Mesenchymal stem cell (in vitro differentiated cells and primary cell): ENCODE data around the gene TMEM190.

Experiments used
- DNase-seq: peaks from one replicate; pipeline ENCODE4 v3.0.0-alpha.2; 2013
- H2AFZ ChIP-seq: one replicate; pipeline ENCODE4 v1.6.1; 2013; ENCODE audit warnings: low read depth, mild to moderate bottlenecking, control low read depth, inconsistent platforms, low read length, moderate library complexity
- H2AK5ac ChIP-seq: 2 replicates; pipeline ENCODE4 v1.6.1; 2013; ENCODE audit warnings: low read length, moderate library complexity, mild to moderate bottlenecking, inconsistent platforms; ENCODE audit not compliant: severe bottlenecking
- H2BK120ac ChIP-seq: one replicate; pipeline ENCODE4 v1.6.1; 2013; ENCODE audit warnings: low read depth, mild to moderate bottlenecking, inconsistent platforms, low read length, moderate library complexity
- H2BK12ac ChIP-seq, 2 experiments: one replicate each; pipeline ENCODE4 v1.6.1; 2013; ENCODE audit warnings: inconsistent platforms in 2 of 2, low read length in 2 of 2, mild to moderate bottlenecking in 2 of 2, moderate library complexity in 2 of 2, control low read depth in 1 of 2
- H2BK15ac ChIP-seq: one replicate; pipeline ENCODE4 v1.6.1; 2013; ENCODE audit warnings: mild to moderate bottlenecking, low read depth, inconsistent platforms; ENCODE audit not compliant: poor library complexity, severe bottlenecking
- H2BK5ac ChIP-seq: 2 replicates; pipeline ENCODE4 v1.6.1; 2013; ENCODE audit warnings: low read depth, mild to moderate bottlenecking, low read length, control low read depth, inconsistent platforms; ENCODE audit not compliant: poor library complexity, severe bottlenecking
- H3K14ac ChIP-seq, 2 experiments: one replicate each; pipeline ENCODE4 v1.6.1; 2013; ENCODE audit warnings: inconsistent platforms in 2 of 2, low read length in 2 of 2, control low read depth in 1 of 2, mild to moderate bottlenecking in 1 of 2, moderate library complexity in 1 of 2
- H3K18ac ChIP-seq, 2 experiments: one replicate each; pipeline ENCODE4 v1.6.1; 2013; ENCODE audit warnings: inconsistent platforms in 2 of 2, low read length in 2 of 2, control low read depth in 1 of 2, low read depth in 1 of 2, mild to moderate bottlenecking in 1 of 2
- H3K23ac ChIP-seq, 2 experiments: one replicate each; pipeline ENCODE4 v1.6.1; 2013; ENCODE audit warnings: inconsistent platforms in 2 of 2, low read length in 2 of 2, mild to moderate bottlenecking in 2 of 2, moderate library complexity in 2 of 2, control low read depth in 1 of 2
- H3K27ac ChIP-seq: 2 replicates; pipeline ENCODE4 v1.5.1; 2013; ENCODE audit warnings: mild to moderate bottlenecking, moderate library complexity, low read length, control low read depth, inconsistent platforms; ENCODE audit not compliant: poor library complexity, severe bottlenecking
- H3K27me3 ChIP-seq, 2 experiments: 2 replicates each; pipeline versions ENCODE4 v1.6.1 to v1.7.0; 2013; ENCODE audit warnings: low read length in 2 of 2, mild to moderate bottlenecking in 2 of 2, moderate library complexity in 2 of 2, control low read depth in 1 of 2, inconsistent platforms in 1 of 2; ENCODE audit not compliant: control insufficient read depth in 1 of 2, insufficient read depth in 1 of 2
- H3K36me3 ChIP-seq, 2 experiments: 2 replicates each; pipeline versions ENCODE4 v1.6.1 to v1.7.0; 2013; ENCODE audit warnings: low read length in 2 of 2, control low read depth in 1 of 2, inconsistent platforms in 1 of 2, low read depth in 1 of 2, mild to moderate bottlenecking in 1 of 2; ENCODE audit not compliant: insufficient read depth in 2 of 2, control insufficient read depth in 1 of 2
- H3K4ac ChIP-seq, 2 experiments: one replicate each; pipeline ENCODE4 v1.6.1; 2013; ENCODE audit warnings: inconsistent platforms in 2 of 2, low read length in 2 of 2, mild to moderate bottlenecking in 2 of 2, moderate library complexity in 2 of 2, control low read depth in 1 of 2, low read depth in 1 of 2
- H3K4me1 ChIP-seq: 2 replicates; pipeline ENCODE4 v1.6.1; 2013; ENCODE audit warnings: low read depth, low read length, control low read depth; ENCODE audit not compliant: control insufficient read depth, insufficient read depth
- H3K4me2 ChIP-seq: 2 replicates; pipeline ENCODE4 v1.6.1; 2013; ENCODE audit warnings: low read length, mild to moderate bottlenecking, inconsistent platforms; ENCODE audit not compliant: poor library complexity, severe bottlenecking
- H3K4me3 ChIP-seq, 2 experiments: 2 replicates each; pipeline versions ENCODE4 v1.5.1 to v1.7.0; 2013; ENCODE audit warnings: low read length in 2 of 2, mild to moderate bottlenecking in 2 of 2, control low read depth in 1 of 2, low read depth in 1 of 2; ENCODE audit not compliant: insufficient read depth in 1 of 2
- H3K79me1 ChIP-seq: replicated peaks from 2 replicates; pipeline ENCODE4 v1.6.1; 2013; ENCODE audit warnings: mild to moderate bottlenecking, control low read depth, low read length, inconsistent platforms; ENCODE audit not compliant: poor library complexity, severe bottlenecking
- H3K9ac ChIP-seq: 2 replicates; pipeline ENCODE4 v1.7.0; 2013; ENCODE audit warnings: mild to moderate bottlenecking, low read length, moderate library complexity
- H3K9me3 ChIP-seq: 2 replicates; pipeline ENCODE4 v1.7.0; 2013; ENCODE audit warnings: mild to moderate bottlenecking, low read length; ENCODE audit not compliant: control insufficient read depth
- H4K8ac ChIP-seq: one replicate; pipeline ENCODE4 v1.6.1; 2013; ENCODE audit warnings: inconsistent platforms, mild to moderate bottlenecking, low read length, moderate library complexity
- H4K91ac ChIP-seq: one replicate; pipeline ENCODE4 v1.6.1; 2013; ENCODE audit warnings: mild to moderate bottlenecking, low read length, inconsistent platforms
- WGBS: methylation state at CpG from one replicate; pipeline ENCODE4 v1.1.7; 2013; ENCODE audit warnings: mixed read lengths; 5-methylcytosine and 5-hydroxymethylcytosine counted together

Gene TMEM190

GRCh38 chr19:55382522-55383054 lies 6.0 kb downstream of the TMEM190 start:
- Histone ChIP-seq H4K91ac (no peak overlapping the region), H2BK5ac (no peak overlapping the region), H3K27ac (no peak overlapping the region), H3K4me1 (peaks cover 26% of the 10 kb centered on the region), H3K14ac (no peak overlapping the region), H2BK12ac (no peak overlapping the region), H3K79me1 (peaks cover 8% of the 10 kb centered on the region), H3K4me3 (no peak overlapping the region), H2BK15ac (no peak overlapping the region), H2AK5ac (no peak overlapping the region), H3K4ac (no peak overlapping the region), H3K36me3 (peaks cover 9% of the 10 kb centered on the region in 2 experiments), H3K27me3 (peaks cover 0 to 12% of the 10 kb centered on the region in 2 experiments), H4K8ac (no peak overlapping the region), H2BK120ac (no peak overlapping the region), H3K4me2 (no peak overlapping the region), H3K18ac (no peak overlapping the region), H3K9ac (no peak overlapping the region), H2AFZ (no peak overlapping the region), H3K9me3 (no peaks in the 10 kb centered on the region), H3K23ac (no peak overlapping the region)
- 100% methylated on average over 3 of the region's 3 CpGs for WGBS
- DNase-seq: no peak

DNA sequence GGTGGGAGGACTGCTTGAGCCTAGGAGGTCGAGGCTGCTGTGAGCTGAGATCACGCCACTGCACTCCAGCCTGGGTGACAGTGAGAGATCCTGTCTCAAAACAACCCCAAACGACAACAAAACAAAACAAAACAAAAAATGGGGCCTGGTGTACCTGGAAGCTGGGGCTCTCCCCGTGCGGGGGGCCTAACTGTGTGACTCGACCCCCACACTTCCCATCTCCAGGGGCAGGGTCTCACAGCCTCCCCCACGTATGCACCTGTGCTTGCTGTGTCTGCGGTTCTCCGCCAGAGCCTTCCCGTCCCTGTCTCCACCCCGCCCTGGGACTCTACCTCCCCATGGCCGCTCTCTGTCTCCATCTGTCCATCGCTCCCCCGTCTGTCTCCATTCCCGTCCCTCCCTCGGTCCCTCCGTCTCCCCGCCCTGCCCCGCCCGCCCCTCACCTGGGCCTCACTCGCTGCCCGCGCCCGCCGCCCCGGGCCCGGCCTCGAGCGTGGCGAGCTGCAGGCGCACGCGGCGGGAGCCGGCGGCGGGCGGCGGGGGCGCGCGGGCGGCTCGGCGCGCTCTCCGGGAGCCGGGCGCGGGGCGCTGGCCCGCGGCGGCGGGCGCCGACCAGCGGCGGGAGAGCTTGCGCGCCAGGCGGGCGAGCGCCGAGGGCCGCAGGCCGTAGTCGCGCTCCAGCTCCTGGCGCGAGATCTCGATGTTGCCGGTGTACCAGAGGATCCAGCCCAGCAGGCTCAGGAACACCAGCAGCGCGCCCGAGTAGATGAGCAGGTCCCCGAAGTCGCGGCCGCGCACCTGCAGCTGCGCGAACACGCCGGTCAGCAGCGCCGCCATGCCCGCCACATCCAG lies 6.9 kb downstream of the TMEM190 start:
- H2BK120ac ChIP-seq: no peak overlapping the region
- H4K8ac ChIP-seq: peak overlapping the region; percentile 92
- DNase-seq: peak; percentile 75
- WGBS: 16% methylated on average over 28 of the region's 88 CpGs
- H3K9me3 ChIP-seq: no peaks in the 10 kb centered on the region
- peak overlapping the region; percentile 66 for H2AFZ ChIP-seq
- peaks cover 8% of the 10 kb centered on the region for H3K79me1 ChIP-seq
- H3K18ac ChIP-seq: peak overlapping the region; percentile 61 to 74
- H3K36me3 ChIP-seq: peaks cover 18% of the 10 kb centered on the region in 2 experiments
- H4K91ac ChIP-seq: peak overlapping the region; percentile 52
- H3K4me3 ChIP-seq: peak overlapping the region; percentile 58 to 98
- H3K4me2 ChIP-seq: peak overlapping the region; percentile 76
- no peak overlapping the region for H3K23ac ChIP-seq
- H3K14ac ChIP-seq: no peak overlapping the region
- peak overlapping the region; percentile 60 for H3K9ac ChIP-seq
- H3K4ac ChIP-seq: peak overlapping the region; percentile 47 to 76
- no peak overlapping the region for H2BK12ac ChIP-seq
- H3K27ac ChIP-seq: no peak overlapping the region
- H3K4me1 ChIP-seq: peaks cover 31% of the 10 kb centered on the region
- no peak overlapping the region for H2BK15ac ChIP-seq
- H2AK5ac ChIP-seq: no peak overlapping the region
- peaks cover 0 to 8% of the 10 kb centered on the region in 2 experiments for H3K27me3 ChIP-seq
- no peak overlapping the region for H2BK5ac ChIP-seq

GRCh38 chr19:55384131-55384919 lies 7.7 kb downstream of the TMEM190 start, which contains the start of gene TMEM238:
TMEM238 (minus strand) TSS chr19:55384292; CDS start chr19:55384259, 33 bp downstream.
- peak within 1 kb of the TSS; percentile 53 for H3K27ac ChIP-seq
- H3K18ac ChIP-seq: peak within 1 kb of the TSS; percentile 61 to 74
- peak within 1 kb of the TSS; percentile 92 for H4K8ac ChIP-seq
- peak within 1 kb of the TSS; percentile 43 for H2AK5ac ChIP-seq
- no peaks in the 10 kb centered on the region for H3K9me3 ChIP-seq
- H3K79me1 ChIP-seq: peaks cover 8% of the 10 kb centered on the region
- peak within 1 kb of the TSS; percentile 24 for H2BK120ac ChIP-seq
- H3K36me3 ChIP-seq: peaks cover 26% of the 10 kb centered on the region in 2 experiments
- H3K4me2 ChIP-seq: peak within 1 kb of the TSS; percentile 76
- peak within 1 kb of the TSS; percentile 23 to 64 for H3K23ac ChIP-seq
- H3K4me1 ChIP-seq: peaks cover 39% of the 10 kb centered on the region
- 27% methylated on average over 55 of the region's 72 CpGs for WGBS
- H3K4ac ChIP-seq: peak within 1 kb of the TSS; percentile 76 to 89
- H2AFZ ChIP-seq: peak within 1 kb of the TSS; percentile 66
- DNase-seq: no peak
- H3K27me3 ChIP-seq: no peaks in the 10 kb centered on the region
- H2BK5ac ChIP-seq: no peak within 1 kb of the TSS
- peak within 1 kb of the TSS; percentile 76 for H4K91ac ChIP-seq
- peak within 1 kb of the TSS; percentile 58 to 98 for H3K4me3 ChIP-seq
- peak within 1 kb of the TSS; percentile 98 for H3K9ac ChIP-seq
- peak within 1 kb of the TSS in 1 of 2 experiments; percentile 9 for H2BK12ac ChIP-seq
- peak within 1 kb of the TSS; percentile 34 for H2BK15ac ChIP-seq
- peak within 1 kb of the TSS in 1 of 2 experiments; percentile 44 for H3K14ac ChIP-seq
